HepG2 (cell line): ENCODE measurements around the gene PNKD. TPM values are rescaled to one million over a fixed set of nuclear protein-coding genes. Genes with fewer than 3 reads are reported as not detected.

Experiments
- AGO2 ChIP-seq: fragments of 200-400 bp; formaldehyde crosslinking; optimal IDR thresholded peaks from 2 replicates; pipeline ENCODE3; 2017; ENCODE audit warnings: mild to moderate bottlenecking, low read depth, low read length, moderate library complexity
- CEBPB ChIP-seq: IDR thresholded peaks from 2 replicates; pipeline ENCODE4 v1.6.1; 2011; ENCODE audit warnings: low read depth, low read length, improper control_type of control experiment, borderline replicate concordance
- GATA4 ChIP-seq: sonication (generic); IDR thresholded peaks from 2 replicates; pipeline ENCODE4 v1.6.1; 2016; ENCODE audit warnings: antibody characterized with exemption, low read depth, borderline replicate concordance
- GTF3A ChIP-seq: sonication (generic); formaldehyde crosslinking; conservative IDR thresholded peaks from 2 replicates; pipeline ENCODE4 v1.4.0; 2020; ENCODE audit warnings: mild to moderate bottlenecking, missing genetic modification reagents
- HOXA3 ChIP-seq: sonication (generic); formaldehyde crosslinking; IDR thresholded peaks from 2 replicates; pipeline ENCODE4 v1.5.0; 2020; ENCODE audit warnings: missing genetic modification reagents
- MIER3 ChIP-seq: IDR thresholded peaks from 2 replicates; pipeline ENCODE4 v1.6.1; 2016; ENCODE audit warnings: missing compliant biosample characterization, borderline replicate concordance
- NFE2L1 ChIP-seq: sonication (generic); formaldehyde crosslinking; IDR thresholded peaks from 2 replicates; pipeline ENCODE4 v1.4.0; 2020; ENCODE audit warnings: missing genetic modification reagents, mild to moderate bottlenecking, borderline replicate concordance
- NR2F6 ChIP-seq, 2 experiments: IDR thresholded peaks; 2 replicates each; pipeline ENCODE4 v1.6.1; 2016; ENCODE audit warnings: antibody characterized with exemption in 1 of 2, mild to moderate bottlenecking in 1 of 2
- PHF8 ChIP-seq: sonication (generic); formaldehyde crosslinking; IDR thresholded peaks from 2 replicates; pipeline ENCODE4 v1.5.0; 2020; ENCODE audit warnings: missing genetic modification reagents
- POLR2G ChIP-seq: fragments of 200-400 bp; formaldehyde crosslinking; IDR thresholded peaks from 2 replicates; pipeline ENCODE4 v1.6.1; 2018; ENCODE audit warnings: mild to moderate bottlenecking, low read depth, low read length, moderate library complexity
- ZFX ChIP-seq: sonication (generic); formaldehyde crosslinking; IDR thresholded peaks from 2 replicates; pipeline ENCODE4 v1.4.0; 2020; ENCODE audit warnings: mild to moderate bottlenecking, low read depth, missing genetic modification reagents, moderate library complexity
- ZKSCAN8 ChIP-seq: IDR thresholded peaks from 2 replicates; pipeline ENCODE4 v1.6.1; 2016; ENCODE audit warnings: borderline replicate concordance, missing genetic modification reagents, missing compliant biosample characterization
- ZNF235 ChIP-seq: sonication (generic); formaldehyde crosslinking; IDR thresholded peaks from 2 replicates; pipeline ENCODE4 v1.8.1; 2023; ENCODE audit warnings: mild to moderate bottlenecking, missing genetic modification reagents, borderline replicate concordance
- ZNF33A ChIP-seq: sonication (generic); formaldehyde crosslinking; IDR thresholded peaks from 2 replicates; pipeline ENCODE4 v1.5.1; 2020; ENCODE audit warnings: missing genetic modification reagents, mild to moderate bottlenecking, moderate library complexity, borderline replicate concordance
- ZNF451 ChIP-seq: sonication (generic); formaldehyde crosslinking; IDR thresholded peaks from 2 replicates; pipeline ENCODE4 v1.5.0; 2020; ENCODE audit warnings: mild to moderate bottlenecking, missing genetic modification reagents
- ZNF549 ChIP-seq: sonication (generic); formaldehyde crosslinking; IDR thresholded peaks from 2 replicates; pipeline ENCODE4 v1.5.0; 2020; ENCODE audit warnings: missing genetic modification reagents
- ZNF629 ChIP-seq: sonication (generic); formaldehyde crosslinking; conservative IDR thresholded peaks from 2 replicates; pipeline ENCODE4 v1.5.0; 2020; ENCODE audit warnings: missing genetic modification reagents
- polyA plus RNA-seq, 8 experiments: library from polyadenylated mRNA; depleted of rRNA in 3 of 8; stranded (reverse) in 7 of 8; unstranded in 1 of 8; fragments of >200 nt; fragmentation: Illumina TruSeq in 4 of 8; extraction: Trizol in 4 of 8; gene quantifications; 2 replicates each; pipeline versions ENCODE4 v1.2.1 to v1.2.3, GENCODE V29; 2011 to 2016; ENCODE audit warnings: low read depth in 4 of 8, missing spikeins in 1 of 8, mixed read lengths in 1 of 8; ENCODE audit not compliant: insufficient read depth in 1 of 8
- total RNA-seq, 5 experiments: library from RNA; depleted of rRNA; stranded (reverse); fragments of >200 nt; fragmentation: Illumina TruSeq; extraction: Trizol; gene quantifications; 2 replicates each; pipeline ENCODE4 v1.2.3, GENCODE V29; 2016; ENCODE audit warnings: low read depth in 1 of 5
- TF ChIP-seq, protein P1 (sequence below): IDR thresholded peaks from 2 replicates; pipeline ENCODE4 v1.4.0; 2020; ENCODE audit warnings: mild to moderate bottlenecking, missing genetic modification reagents
- TF ChIP-seq, protein P2 (sequence below): IDR thresholded peaks from 2 replicates; pipeline ENCODE4 v1.6.1; 2012; ENCODE audit warnings: low read length, improper control_type of control experiment

The PNKD gene
- total and polyA plus RNA-seq, 2 of the 13 experiments (the other 11 are each of a cell fraction or from before 2014, with no cell fraction given) = 55.9 to 80.4 TPM

DNA sequence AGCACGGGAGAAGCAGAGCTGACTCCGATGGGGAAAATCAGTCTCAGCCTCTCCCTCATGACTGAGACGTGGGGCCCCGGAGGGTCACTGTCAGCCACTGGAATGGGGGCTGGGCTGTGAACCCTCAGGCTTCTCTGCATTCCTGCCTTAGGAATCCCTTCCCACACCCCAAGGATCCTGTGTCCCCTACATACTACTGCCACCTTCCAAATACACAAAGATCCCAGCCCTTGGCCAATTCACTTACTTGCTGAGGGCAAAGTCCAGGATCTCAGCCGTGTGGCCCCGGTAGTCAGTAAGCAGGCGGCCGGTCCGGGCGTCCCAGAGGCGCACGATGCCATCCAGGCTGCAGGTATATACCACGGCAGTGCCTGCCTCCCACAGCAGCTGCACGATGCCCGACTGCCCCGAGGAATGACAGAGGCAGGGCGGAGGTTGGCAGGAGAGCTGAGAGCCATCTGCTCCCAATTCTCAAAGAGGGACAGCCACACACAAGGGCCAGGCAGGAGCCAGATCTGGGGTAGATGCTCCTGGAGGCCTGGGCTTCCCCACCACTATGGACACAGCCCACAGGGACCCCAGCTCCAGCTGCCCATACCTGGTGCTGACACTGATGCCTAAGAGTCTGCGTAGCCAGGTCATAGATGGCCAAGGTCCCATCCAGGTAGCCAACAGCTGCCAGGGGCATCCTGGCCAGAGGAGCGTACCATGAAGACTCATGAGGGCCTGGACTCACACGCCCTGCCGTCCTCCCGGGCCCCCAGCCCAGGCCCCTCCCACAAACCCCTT is 5.4 kb upstream of the PNKD start (continued):
- TF ChIP-seq ZFX (CRISPR knock-in tag) = peak; percentile 21; the same call in 1 of the 2 replicates
- TF ChIP-seq GATA4 = no peak
- TF ChIP-seq ZNF451 (CRISPR knock-in tag) = 0 out of 2 replicates have a peak, but pooled peaks have one; percentile 17
- TF ChIP-seq AGO2 = peak; percentile 41
- 0 out of 2 replicates have a peak, but pooled peaks have one; percentile 39 for TF ChIP-seq GTF3A (CRISPR knock-in tag)
- 0 out of 2 replicates have a peak, but pooled peaks have one; percentile 40 for TF ChIP-seq POLR2G
- peak; percentile 40; the same call in 1 of the 2 replicates for TF ChIP-seq ZNF629
- TF ChIP-seq HOXA3 (CRISPR knock-in tag) = peak; percentile 61
- peak; percentile 35; the same call in 1 of the 2 replicates for TF ChIP-seq NR2F6 (IDR thresholded peaks at IDR 0.05)
- no peak for TF ChIP-seq NR2F6 (CRISPR knock-in tag; IDR thresholded peaks at IDR 0.05)
- 0 out of 2 replicates have a peak, but pooled peaks have one; percentile 52 for TF ChIP-seq NFE2L1 (CRISPR knock-in tag)
- 0 out of 2 replicates have a peak, but pooled peaks have one; percentile 5 for TF ChIP-seq PHF8
- TF ChIP-seq, protein P1, sequence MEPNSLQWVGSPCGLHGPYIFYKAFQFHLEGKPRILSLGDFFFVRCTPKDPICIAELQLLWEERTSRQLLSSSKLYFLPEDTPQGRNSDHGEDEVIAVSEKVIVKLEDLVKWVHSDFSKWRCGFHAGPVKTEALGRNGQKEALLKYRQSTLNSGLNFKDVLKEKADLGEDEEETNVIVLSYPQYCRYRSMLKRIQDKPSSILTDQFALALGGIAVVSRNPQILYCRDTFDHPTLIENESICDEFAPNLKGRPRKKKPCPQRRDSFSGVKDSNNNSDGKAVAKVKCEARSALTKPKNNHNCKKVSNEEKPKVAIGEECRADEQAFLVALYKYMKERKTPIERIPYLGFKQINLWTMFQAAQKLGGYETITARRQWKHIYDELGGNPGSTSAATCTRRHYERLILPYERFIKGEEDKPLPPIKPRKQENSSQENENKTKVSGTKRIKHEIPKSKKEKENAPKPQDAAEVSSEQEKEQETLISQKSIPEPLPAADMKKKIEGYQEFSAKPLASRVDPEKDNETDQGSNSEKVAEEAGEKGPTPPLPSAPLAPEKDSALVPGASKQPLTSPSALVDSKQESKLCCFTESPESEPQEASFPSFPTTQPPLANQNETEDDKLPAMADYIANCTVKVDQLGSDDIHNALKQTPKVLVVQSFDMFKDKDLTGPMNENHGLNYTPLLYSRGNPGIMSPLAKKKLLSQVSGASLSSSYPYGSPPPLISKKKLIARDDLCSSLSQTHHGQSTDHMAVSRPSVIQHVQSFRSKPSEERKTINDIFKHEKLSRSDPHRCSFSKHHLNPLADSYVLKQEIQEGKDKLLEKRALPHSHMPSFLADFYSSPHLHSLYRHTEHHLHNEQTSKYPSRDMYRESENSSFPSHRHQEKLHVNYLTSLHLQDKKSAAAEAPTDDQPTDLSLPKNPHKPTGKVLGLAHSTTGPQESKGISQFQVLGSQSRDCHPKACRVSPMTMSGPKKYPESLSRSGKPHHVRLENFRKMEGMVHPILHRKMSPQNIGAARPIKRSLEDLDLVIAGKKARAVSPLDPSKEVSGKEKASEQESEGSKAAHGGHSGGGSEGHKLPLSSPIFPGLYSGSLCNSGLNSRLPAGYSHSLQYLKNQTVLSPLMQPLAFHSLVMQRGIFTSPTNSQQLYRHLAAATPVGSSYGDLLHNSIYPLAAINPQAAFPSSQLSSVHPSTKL (CRISPR knock-in tag) = peak; percentile 59
- TF ChIP-seq ZKSCAN8 (CRISPR knock-in tag) = peak; percentile 42; the same call in 1 of the 2 replicates
- TF ChIP-seq ZNF33A (CRISPR knock-in tag) = no peak
- TF ChIP-seq CEBPB = peak; percentile 35; the same call in 1 of the 2 replicates
- TF ChIP-seq, protein P2, sequence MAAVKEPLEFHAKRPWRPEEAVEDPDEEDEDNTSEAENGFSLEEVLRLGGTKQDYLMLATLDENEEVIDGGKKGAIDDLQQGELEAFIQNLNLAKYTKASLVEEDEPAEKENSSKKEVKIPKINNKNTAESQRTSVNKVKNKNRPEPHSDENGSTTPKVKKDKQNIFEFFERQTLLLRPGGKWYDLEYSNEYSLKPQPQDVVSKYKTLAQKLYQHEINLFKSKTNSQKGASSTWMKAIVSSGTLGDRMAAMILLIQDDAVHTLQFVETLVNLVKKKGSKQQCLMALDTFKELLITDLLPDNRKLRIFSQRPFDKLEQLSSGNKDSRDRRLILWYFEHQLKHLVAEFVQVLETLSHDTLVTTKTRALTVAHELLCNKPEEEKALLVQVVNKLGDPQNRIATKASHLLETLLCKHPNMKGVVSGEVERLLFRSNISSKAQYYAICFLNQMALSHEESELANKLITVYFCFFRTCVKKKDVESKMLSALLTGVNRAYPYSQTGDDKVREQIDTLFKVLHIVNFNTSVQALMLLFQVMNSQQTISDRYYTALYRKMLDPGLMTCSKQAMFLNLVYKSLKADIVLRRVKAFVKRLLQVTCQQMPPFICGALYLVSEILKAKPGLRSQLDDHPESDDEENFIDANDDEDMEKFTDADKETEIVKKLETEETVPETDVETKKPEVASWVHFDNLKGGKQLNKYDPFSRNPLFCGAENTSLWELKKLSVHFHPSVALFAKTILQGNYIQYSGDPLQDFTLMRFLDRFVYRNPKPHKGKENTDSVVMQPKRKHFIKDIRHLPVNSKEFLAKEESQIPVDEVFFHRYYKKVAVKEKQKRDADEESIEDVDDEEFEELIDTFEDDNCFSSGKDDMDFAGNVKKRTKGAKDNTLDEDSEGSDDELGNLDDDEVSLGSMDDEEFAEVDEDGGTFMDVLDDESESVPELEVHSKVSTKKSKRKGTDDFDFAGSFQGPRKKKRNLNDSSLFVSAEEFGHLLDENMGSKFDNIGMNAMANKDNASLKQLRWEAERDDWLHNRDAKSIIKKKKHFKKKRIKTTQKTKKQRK = no peak
- peak; percentile 99 for TF ChIP-seq ZNF549 (CRISPR knock-in tag)
- TF ChIP-seq MIER3 (CRISPR knock-in tag) = peak; percentile 26; the same call in 1 of the 2 replicates
- no peak for TF ChIP-seq ZNF235
